Glomerular visceral epithelial cell (primary cell): ENCODE data around the gene BCL11A.

Experiments
- DNase-seq: peaks from one replicate; pipeline ENCODE4 v3.0.0-alpha.2; 2016; ENCODE audit errors: extremely low spot score

BCL11A gene

DNA sequence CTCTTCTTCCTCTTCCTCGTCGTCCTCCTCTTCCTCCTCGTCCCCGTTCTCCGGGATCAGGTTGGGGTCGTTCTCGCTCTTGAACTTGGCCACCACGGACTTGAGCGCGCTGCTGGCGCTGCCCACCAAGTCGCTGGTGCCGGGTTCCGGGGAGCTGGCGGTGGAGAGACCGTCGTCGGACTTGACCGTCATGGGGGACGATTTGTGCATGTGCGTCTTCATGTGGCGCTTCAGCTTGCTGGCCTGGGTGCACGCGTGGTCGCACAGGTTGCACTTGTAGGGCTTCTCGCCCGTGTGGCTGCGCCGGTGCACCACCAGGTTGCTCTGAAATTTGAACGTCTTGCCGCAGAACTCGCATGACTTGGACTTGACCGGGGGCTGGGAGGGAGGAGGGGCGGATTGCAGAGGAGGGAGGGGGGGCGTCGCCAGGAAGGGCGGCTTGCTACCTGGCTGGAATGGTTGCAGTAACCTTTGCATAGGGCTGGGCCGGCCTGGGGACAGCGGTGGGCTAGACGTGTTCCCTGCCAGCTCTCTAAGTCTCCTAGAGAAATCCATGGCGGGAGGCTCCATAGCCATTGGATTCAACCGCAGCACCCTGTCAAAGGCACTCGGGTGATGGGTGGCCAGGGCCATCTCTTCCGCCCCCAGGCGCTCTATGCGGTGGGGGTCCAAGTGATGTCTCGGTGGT lies 91.9 kb downstream of the BCL11A start:
- DNase-seq = no peak

GRCh38 chr2:60460577-60461420 lies 92.7 kb downstream of the BCL11A start:
- no peak for DNase-seq

- no peak for DNase-seq
Measured at GRCh38 chr2:60459851-60460250, 93.6 kb downstream of the BCL11A start.

DNA sequence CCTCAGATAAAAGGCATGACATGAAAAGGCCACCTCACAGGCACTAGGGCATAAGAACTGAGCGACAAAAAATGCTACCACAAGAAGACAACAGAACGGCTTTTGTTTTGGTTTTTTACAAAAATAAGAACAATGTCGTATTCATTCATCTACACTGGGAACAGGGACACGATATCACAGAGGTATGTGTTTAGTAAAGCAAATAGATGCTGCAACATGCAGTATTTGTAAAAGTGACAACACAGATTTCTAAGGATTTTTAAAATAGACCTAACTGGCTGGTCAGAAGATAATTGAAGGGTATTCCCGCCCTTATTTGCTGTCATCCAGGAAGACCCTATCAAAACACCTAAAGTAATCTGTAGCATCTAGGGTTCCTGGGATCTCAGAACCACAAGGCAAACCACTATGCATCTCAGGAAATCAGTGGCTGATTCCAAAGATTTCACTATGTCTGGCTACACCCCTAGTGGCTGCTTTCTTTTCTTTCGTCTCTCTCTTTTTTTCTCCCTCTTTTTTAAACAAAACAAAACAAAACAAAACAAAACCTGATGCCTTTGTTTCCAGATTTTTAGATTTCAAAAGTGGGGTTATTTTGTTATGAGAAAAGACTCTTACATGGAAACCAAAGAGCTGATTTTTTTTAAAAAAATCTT lies 97.2 kb downstream of the BCL11A start:
- no peak for DNase-seq

DNA sequence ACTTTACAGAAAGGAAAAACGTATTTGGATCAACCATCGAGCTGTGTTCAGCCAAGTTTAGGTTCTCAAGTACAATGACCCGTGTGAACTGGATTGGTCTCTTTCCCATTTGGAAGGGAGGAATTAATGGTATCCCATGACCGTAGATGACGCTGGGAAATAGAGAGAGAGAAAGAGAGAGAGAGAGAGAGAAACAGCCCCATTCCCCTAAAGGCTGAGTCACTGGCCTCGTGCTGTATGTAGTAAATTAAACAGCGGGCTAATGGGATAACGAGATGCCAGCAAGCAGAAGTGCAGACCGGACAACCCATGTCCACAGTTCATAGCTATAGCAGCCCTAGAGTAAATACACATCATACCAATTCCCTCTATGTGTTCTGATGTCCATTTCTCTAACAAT lies 99.6 kb downstream of the BCL11A start:
- DNase-seq = no peak

DNA sequence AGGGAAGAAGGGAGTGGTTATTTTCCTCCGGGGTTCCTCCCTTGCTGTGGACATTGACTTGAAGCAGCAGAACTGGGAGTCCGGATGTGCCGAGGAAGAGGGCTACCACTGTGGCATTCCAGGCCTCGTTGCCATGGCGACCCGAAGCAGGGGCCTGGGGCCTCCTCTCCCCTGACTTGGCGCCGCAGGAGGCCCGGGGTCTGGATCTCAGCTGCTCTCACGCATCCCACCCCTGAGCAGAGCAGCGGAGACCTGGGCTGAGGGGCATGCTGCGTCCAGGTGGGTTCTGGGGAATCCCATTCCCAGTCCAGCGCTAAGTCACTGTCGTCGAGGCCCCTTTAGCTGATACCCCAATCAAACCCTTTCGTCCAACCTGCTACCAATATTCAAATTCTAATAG lies 100.2 kb downstream of the BCL11A start:
- no peak for DNase-seq

GRCh38 chr2:60450488-60450887 lies 103.0 kb downstream of the BCL11A start:
- no peak for DNase-seq

- DNase-seq = no peak
Measured at GRCh38 chr2:60447943-60448342, 105.5 kb downstream of the BCL11A start.

DNA sequence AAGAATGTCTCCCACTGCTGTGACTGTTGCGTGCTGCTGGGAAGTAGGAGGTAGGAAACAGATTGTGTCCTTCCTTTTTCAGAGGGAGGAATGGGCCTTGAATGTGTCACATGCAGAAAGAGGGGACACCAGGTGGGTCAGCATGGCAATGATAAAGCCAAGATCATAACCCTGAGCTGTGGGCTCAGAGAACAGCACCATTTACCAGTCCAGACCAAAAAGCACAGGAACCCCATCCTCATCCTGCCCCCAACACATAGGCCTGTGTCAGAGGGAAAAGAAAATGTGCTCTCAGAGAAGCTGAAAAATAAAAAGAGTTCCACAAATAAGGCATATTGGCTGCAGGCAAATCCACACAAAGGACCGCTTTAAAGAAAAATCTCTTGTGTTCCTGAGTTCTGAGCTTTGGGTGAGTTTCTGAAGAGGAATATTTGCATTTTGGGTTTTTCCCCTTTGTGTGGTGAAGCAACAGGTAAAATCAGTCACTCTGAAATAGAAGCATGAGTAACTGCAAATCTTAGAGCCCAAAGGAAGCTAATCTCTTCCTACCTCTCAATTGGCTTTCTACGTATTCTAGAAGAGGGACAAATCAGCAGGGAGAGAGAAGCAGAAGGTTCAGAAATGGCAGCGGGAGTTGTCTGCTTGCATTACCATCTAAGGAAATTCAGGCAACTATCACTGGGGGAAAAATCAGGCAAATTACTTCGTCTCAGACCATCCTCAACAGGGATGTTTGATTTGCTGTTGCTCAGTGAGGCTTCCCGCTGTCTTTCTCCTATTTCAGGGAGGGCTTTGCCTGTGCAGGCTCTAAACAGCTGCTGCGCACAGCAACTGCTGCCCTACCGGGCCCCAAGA lies 106.8 kb downstream of the BCL11A start:
- no peak for DNase-seq

DNA sequence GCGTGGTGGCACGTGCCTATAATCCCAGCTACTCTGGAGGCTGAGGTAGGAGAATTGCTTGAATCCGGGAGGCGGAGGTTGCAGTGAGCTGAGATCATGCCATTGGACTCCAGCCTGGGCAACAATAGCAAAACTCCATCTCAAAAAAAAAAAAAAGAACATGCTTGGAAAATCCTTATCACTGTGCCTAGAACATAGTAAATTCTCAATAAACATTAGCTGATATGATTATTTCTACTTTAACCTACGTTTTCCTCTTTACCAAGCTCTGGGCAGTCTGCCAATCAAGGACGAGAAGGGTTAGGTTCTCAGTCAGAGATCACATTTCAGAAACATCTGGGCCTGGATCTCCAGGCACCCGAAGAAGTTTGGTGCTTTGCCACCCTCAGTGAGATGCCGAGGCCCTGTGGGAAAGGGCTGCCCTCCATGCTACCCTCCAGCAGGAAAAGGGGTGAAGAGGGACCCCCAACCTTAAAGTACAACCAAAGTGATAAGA lies 107.7 kb downstream of the BCL11A start:
- DNase-seq = no peak

- no peak for DNase-seq
Measured at GRCh38 chr2:60442608-60443007, 110.8 kb downstream of the BCL11A start.

DNA sequence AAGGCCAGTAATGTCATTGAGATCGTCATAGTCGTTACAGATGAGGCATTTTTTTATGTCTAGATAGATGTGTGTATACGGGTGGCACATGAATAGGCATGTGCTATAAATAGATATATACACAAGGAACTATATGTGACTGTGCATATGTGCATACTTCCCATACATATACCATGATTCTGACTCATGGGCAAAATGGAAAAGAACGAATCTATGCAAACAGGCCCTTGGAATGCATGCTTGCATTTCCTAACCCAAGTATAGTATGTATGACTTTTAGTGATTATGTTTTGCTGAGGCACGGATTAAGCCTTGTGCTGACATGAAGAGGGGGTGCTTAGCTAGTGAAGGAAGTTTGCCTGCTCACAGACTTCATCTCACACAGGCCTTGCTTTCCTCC lies 111.7 kb downstream of the BCL11A start:
- DNase-seq = no peak

- DNase-seq = no peak
Measured at GRCh38 chr2:60440767-60441163, 112.7 kb downstream of the BCL11A start.

DNA sequence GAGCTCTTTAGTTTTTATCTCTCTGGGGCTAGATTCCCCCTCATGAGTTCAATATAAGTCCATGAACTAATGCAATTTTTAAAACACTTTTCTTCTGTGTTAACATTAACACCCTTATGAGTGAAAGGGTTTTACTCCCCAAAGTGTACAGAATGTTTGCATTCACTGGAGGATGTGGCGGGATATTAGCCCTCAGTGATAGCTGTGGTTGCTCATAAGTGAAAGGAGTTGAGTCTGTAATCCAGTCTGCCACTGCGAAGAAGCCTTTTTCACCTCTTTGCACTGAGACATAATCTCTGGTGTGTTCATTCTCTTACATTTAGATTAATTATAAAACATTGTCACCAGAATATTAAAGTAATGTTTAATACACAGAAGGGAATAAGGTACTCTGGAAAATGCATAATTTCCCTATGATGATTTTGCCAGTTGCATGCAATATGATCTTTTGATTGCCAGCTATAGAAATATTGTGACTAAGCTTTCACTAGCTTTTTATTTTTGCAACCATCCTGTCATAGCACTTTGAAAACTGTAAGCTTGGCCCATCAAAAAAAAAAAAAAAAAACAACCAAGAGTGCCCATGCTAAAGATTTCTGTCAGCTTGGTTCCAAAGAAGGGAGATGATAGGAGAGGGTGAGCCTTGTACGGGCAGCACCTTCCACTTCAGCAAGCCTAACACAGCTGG lies 113.2 kb downstream of the BCL11A start:
- no peak for DNase-seq

GRCh38 chr2:60439219-60439974 lies 114.1 kb downstream of the BCL11A start:
- no peak for DNase-seq

- DNase-seq = no peak
Measured at GRCh38 chr2:60438653-60439052, 114.8 kb downstream of the BCL11A start.

- DNase-seq = no peak
Measured at GRCh38 chr2:60438131-60438530, 115.3 kb downstream of the BCL11A start.

DNA sequence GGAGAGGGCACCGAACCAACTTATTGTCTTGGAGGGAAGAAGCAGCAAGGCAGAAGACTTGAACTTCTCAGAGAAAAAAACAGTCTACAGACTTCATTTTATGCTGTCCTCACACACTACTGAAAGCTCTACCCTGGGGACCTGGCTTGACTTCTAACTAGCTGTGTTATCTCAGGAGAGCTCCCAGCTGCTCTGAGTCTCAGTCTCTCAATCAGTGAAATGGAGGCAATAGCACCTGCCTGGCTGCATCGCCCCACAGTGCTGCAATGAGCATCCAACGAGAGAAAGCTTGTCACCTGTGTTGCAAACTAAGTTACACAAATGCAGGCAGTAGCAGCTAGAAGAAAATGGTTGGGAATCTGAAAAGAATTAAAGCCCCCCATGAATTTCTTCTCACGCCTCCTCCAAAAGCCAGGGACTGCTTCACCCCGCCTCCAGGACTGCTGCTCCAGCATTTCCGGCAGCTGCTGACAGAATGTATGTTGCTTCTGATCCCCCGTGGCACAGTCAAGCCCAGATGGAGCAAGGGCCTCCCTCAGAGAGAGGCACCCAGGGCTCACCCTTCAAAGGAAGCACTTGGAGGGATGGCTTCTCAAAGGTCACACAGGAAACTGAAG lies 116.3 kb downstream of the BCL11A start:
- DNase-seq = no peak

- DNase-seq = no peak
Measured at GRCh38 chr2:60433018-60433596, 120.3 kb downstream of the BCL11A start.
